IPS-NIHi11 (cell line): ENCODE results near the gene DNAJC1.

Source experiments
- DNase-seq: peaks from one replicate; pipeline ENCODE4 v3.0.0; 2012; ENCODE audit warnings: mixed read lengths, low spot score

DNAJC1 gene

GRCh38 chr10:21759232-21759631 is 244.3 kb downstream of the DNAJC1 start:
- DNase-seq = no peak

- DNase-seq = no peak
Measured at GRCh38 chr10:21758696-21759095, 244.8 kb downstream of the DNAJC1 start.

GRCh38 chr10:21758239-21758638 is 245.3 kb downstream of the DNAJC1 start:
- no peak for DNase-seq

DNA sequence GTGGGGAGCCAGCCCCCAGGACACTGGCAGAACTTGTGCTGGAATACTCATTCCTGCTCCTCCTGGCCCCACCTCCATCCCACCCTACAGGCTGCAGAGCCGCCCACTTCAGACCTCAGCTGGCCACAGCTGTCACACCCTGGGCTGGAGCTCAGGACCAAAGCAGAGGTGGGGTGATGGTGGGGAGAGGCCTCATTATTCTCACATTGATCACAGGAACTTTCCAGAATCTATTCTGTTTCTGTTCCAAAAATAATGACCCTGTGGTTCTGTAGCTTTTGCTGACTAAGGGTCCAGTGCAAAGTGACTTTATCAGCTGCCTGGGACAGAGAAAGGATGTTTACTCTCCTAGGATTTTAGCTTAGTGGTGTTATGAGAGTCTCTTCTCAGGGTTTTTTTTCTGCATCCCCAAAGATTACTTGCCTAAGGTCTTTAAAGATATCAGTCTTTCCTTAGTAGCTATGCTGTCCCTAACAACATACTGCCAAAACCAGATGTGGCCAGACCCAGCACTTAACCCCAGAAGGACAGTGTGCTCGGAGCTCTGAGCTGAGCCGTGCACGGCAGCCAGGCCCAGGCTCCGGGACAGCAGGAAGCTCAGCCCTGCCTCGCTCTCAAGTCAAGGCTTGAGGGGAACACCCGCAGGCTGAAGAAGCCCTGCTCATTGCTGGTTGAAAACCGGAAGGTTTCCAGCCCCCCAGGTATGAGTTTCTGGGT is 246.2 kb downstream of the DNAJC1 start:
- DNase-seq = peak; percentile 42

DNA sequence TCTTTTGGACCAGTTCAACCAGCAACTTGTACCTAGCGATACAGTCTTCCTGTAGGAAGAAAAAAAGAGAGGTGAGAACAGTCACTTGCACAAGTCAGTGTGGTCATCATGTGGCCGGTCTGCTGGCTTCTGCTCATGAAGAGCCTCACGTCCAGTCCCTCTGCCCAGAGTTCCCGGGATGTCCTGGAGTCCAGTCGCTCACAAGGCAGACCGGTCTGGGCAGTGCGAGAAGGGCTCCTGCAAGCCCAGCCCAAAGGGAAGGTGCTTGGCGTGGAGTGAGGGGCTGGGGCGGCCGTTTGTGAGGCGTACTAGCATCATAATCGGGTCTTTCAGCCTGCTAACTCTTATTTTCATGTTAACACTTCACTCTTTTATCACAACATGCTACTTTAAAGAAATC is 246.8 kb downstream of the DNAJC1 start:
- no peak for DNase-seq

DNA sequence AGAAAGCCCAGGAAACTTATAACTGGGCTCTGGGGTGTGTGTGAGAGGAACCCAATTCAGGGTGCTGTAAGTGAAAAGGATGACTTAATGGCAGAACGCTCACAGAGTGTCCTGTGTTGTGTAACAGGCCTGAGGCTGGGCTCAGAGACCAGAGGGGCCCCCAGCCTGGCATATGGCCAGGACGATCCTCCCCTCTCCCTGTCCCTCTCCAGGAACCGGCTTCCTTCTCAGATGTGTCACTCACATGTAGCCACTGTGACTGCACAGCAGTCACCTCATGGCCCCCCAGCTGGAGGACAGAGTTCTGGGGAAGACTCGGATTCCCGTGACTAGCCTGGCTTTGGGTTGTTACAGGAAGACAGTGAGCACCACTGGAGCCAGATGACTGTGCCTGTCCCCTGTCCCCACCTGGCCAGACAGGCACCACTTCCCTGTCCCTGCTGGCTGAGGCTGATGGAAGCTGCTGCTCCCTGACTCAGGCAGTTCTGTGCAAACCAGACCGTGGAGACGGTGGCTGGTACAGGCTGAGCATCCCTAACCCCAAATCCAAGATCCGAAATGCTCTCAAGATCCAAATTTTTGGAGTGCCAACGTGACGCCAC is 249.0 kb downstream of the DNAJC1 start:
- no peak for DNase-seq

DNA sequence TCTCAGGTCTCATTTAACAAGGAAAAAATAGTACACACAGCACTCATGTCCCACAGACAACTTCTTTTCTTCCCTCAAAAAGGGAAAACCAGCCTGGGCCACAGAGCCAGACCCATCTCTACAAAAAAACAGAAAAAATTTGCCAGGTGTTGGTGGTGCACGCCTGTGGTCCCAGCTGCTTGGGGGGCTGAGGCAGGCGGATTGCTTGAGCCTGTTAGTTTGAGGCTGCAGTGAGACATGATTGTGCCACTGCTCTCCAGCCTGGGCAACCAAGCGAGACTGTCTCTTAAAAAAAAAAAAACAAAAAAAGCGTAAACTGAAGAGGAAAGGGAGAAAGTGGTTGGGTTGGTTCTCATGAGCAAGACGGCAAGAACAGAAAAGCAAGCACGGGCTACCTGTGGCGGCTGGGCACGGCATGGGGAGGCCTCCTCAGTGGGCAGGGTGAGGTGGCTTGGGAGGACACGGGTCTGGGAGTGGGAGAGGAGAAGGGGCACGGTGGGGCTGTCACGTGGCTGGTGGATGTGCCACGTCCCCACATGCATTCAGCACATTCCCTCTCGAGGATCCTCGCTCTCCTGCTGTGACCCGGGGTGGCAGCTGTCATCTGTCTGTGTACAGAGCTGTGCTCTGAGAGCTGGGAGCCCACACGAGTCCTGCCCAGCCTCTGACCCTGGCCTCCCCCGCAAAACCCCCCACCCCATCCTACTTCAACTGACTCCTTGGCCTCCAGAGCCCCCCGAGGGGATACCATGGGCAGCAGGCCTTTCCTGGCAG is 249.8 kb downstream of the DNAJC1 start:
- DNase-seq = no peak

GRCh38 chr10:21751341-21752310 is 251.9 kb downstream of the DNAJC1 start:
- DNase-seq = peak; percentile 41

GRCh38 chr10:21750424-21750823 is 253.1 kb downstream of the DNAJC1 start:
- no peak for DNase-seq

GRCh38 chr10:21749788-21750187 is 253.7 kb downstream of the DNAJC1 start:
- no peak for DNase-seq

- DNase-seq = no peak
Measured at GRCh38 chr10:21747809-21748208, 255.7 kb downstream of the DNAJC1 start.

DNA sequence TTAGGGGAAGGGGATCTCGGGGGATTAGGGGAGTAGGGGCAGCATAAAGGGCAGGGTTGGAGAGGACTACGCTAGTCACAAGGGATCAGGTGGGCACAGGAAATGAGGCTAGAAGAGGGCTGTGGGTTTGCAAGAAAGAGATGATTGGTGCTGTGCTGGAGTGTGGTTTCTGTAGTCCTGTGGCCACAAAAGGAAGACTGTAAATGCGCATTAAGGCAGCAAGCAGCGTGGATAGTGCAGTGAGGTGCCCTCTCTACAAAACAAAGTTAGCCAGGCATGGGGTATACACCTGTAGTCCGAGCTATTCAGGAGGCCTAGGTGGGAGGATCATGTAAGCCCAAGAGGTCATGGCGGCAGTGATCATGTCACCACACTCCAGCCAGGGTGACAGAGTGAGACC is 257.4 kb downstream of the DNAJC1 start:
- no peak for DNase-seq

DNA sequence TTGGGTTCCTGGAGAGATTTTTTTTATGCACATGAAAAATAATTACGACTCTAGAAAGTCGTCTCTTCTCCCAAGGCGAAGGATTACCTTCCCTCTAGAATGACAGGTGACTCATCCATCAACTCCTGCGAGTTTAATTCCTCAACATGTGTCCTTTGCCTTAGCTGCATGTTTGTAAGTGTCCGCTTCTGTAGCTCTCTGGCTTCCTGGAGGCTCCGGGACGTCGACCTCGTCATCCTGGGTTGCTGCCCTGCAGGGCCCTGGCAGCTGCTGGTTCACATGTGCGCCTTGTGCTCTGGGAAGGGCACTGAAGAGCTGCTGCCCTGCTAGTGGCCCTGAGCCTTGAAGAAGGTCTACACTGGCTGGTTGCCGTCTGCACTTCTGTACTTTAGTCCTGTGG is 259.3 kb downstream of the DNAJC1 start:
- no peak for DNase-seq

GRCh38 chr10:21742740-21743412 is 260.7 kb downstream of the DNAJC1 start:
- no peak for DNase-seq

- no peak for DNase-seq
Measured at GRCh38 chr10:21740989-21741388, 262.5 kb downstream of the DNAJC1 start.

- DNase-seq = no peak
Measured at GRCh38 chr10:21737106-21737505, 266.4 kb downstream of the DNAJC1 start.

DNA sequence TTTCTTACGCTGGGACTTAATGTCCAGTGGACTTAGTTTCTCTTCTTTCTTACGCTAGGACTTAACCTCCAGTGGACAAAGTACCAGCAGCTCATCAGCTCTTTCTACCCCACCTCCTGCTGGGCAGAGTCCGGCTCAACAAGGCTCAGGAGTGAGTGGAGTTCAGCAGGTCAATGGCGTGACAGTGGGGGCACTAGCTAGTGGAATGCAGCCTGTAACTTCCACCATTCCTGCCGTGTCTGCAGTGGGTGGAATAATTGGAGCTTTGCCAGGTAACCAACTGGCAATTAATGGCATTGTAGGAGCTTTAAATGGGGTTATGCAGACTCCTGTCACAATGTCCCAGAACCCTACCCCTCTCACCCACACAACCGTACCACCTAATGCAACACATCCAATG is 269.8 kb downstream of the DNAJC1 start:
- DNase-seq = no peak

DNA sequence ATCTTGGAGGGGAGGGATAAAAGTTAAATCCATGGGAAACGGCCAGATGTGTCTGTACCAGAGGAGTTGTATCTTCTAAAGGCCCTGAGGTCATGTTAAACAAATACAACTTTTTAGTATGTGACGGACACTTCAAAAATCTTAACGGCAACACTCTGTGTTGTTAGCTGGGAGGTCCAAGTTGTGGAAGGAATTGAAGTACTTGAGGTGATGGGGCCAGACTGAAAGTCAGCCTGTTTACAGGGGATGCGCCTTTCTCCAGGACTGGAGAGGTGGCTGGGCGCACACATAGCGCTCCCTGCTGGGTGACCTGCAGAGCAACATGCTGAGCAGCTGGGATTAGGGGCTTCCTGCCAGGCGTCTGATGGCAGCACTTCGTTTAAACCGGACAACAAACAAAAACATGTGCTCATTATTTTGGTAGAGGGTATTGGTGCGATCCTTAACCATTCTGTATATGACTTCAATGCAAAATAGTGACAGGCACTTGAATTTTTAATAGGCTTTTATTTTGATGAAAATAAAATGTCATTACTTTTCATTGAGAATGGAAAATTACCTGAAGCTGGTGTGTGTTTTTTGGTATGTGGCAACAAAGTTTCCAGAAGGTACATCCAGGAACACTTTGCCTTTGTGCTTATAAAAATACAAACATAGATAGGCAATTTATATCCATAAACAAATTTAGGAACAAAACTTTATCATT is 271.3 kb downstream of the DNAJC1 start:
- DNase-seq = peak; percentile 84

GRCh38 chr10:21728618-21729017 is 274.9 kb downstream of the DNAJC1 start:
- no peak for DNase-seq

- no peak for DNase-seq
Measured at GRCh38 chr10:21727452-21728168, 275.9 kb downstream of the DNAJC1 start.
